Loucy (cell line): ENCODE measurements around the gene COG3.
A peak's percentile ranks its signal among the peaks of the same experiment; 100 is the strongest.

ENCODE experiments used
- H2AFZ ChIP-seq: fragments of 200-600 bp; sonication (generic); 2 replicates; pipeline ENCODE4 v1.6.0; 2016; ENCODE audit warnings: antibody characterized with exemption, mild to moderate bottlenecking, low read length, moderate library complexity
- H3F3A ChIP-seq: fragments of 200-600 bp; 2 replicates; pipeline ENCODE4 v1.6.0; 2016; ENCODE audit warnings: antibody characterized with exemption, low read depth, mild to moderate bottlenecking
- H3K27me3 ChIP-seq: fragments of 200-600 bp; sonication (generic); 2 replicates; pipeline ENCODE4 v1.6.1; 2014; ENCODE audit warnings: low read length, mild to moderate bottlenecking; ENCODE audit not compliant: insufficient read depth, poor library complexity, severe bottlenecking
- H3K36me3 ChIP-seq: fragments of 200-600 bp; sonication (generic); 2 replicates; pipeline ENCODE4 v1.6.1; 2016; ENCODE audit warnings: low read length; ENCODE audit not compliant: insufficient read depth
- H3K4me1 ChIP-seq: fragments of 200-600 bp; sonication (generic); 2 replicates; pipeline ENCODE4 v1.5.1; 2014; ENCODE audit warnings: low read length, mild to moderate bottlenecking; ENCODE audit not compliant: insufficient read depth, poor library complexity, severe bottlenecking
- H3K4me2 ChIP-seq: fragments of 200-600 bp; sonication (generic); 2 replicates; pipeline ENCODE4 v1.6.0; 2014; ENCODE audit warnings: antibody characterized with exemption, low read length, low read depth, mild to moderate bottlenecking; ENCODE audit not compliant: poor library complexity, severe bottlenecking
- H3K4me3 ChIP-seq: fragments of 200-600 bp; sonication (generic); 2 replicates; pipeline ENCODE4 v1.5.1; 2014; ENCODE audit warnings: low read length, mild to moderate bottlenecking, mixed read lengths; ENCODE audit not compliant: poor library complexity, severe bottlenecking
- H3K79me2 ChIP-seq: fragments of 200-600 bp; sonication (generic); 2 replicates; pipeline ENCODE4 v1.6.1; 2014; ENCODE audit warnings: low read length; ENCODE audit not compliant: insufficient read depth
- H3K9ac ChIP-seq: fragments of 200-600 bp; sonication (generic); 2 replicates; pipeline ENCODE4 v1.6.0; 2014; ENCODE audit warnings: mild to moderate bottlenecking, low read depth, low read length, moderate library complexity; ENCODE audit not compliant: poor library complexity, severe bottlenecking
- H3K9me2 ChIP-seq: fragments of 200-600 bp; sonication (generic); replicated peaks from 2 replicates; pipeline ENCODE4 v1.6.1; 2016; ENCODE audit warnings: low read depth, low read length, mixed read lengths
- H3K9me3 ChIP-seq: fragments of 200-600 bp; sonication (generic); 2 replicates; pipeline ENCODE4 v1.6.1; 2014; ENCODE audit warnings: mild to moderate bottlenecking, antibody characterized with exemption, low read length, low read depth; ENCODE audit not compliant: insufficient read depth
- H4K20me1 ChIP-seq: fragments of 200-600 bp; sonication (generic); 2 replicates; pipeline ENCODE4 v1.6.0; 2014; ENCODE audit warnings: antibody characterized with exemption, low read length, mild to moderate bottlenecking; ENCODE audit not compliant: insufficient read depth, poor library complexity, severe bottlenecking
- EZH2phosphoT487 ChIP-seq: fragments of 200-600 bp; IDR thresholded peaks from 2 replicates; pipeline ENCODE4 v1.6.1; 2018; ENCODE audit warnings: antibody characterized with exemption, mild to moderate bottlenecking, moderate library complexity, borderline replicate concordance
- TF ChIP-seq, protein P1 (sequence below): fragments of 200-600 bp; sonication (generic); conservative IDR thresholded peaks from 2 replicates; pipeline ENCODE4 v1.5.1; 2014; ENCODE audit warnings: mild to moderate bottlenecking, antibody characterized with exemption, low read length

Gene COG3

DNA sequence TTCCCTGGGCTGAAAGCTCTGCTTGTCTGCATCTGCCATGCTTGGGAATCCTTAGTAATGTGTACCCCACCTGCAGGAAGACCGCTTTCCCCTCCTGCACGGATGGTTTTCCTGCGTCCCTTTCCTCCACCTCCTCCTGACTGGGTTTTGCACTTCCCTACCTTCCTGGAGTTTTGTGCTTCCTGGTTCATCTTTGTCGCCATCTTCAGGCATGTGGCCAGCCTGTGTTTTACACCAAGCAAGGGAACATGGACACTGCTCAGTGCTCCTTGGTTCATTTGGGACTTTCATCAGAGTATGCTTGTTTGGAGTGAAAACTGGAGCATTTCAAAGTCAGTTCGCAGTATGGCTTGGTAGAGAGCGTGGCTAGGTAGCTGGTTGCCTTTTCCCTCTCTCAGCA is 120.1 kb downstream of the COG3 start:
- no peak overlapping the region for H3K4me2 ChIP-seq
- no peaks in the 10 kb centered on the region for H4K20me1 ChIP-seq
- no peaks in the 10 kb centered on the region for H3K4me1 ChIP-seq
- no peaks in the 10 kb centered on the region for H3K27me3 ChIP-seq
- no peaks in the 10 kb centered on the region for H3K79me2 ChIP-seq
- H3K36me3 ChIP-seq: no peaks in the 10 kb centered on the region
- no peak for TF ChIP-seq EZH2phosphoT487
- TF ChIP-seq, protein P1, sequence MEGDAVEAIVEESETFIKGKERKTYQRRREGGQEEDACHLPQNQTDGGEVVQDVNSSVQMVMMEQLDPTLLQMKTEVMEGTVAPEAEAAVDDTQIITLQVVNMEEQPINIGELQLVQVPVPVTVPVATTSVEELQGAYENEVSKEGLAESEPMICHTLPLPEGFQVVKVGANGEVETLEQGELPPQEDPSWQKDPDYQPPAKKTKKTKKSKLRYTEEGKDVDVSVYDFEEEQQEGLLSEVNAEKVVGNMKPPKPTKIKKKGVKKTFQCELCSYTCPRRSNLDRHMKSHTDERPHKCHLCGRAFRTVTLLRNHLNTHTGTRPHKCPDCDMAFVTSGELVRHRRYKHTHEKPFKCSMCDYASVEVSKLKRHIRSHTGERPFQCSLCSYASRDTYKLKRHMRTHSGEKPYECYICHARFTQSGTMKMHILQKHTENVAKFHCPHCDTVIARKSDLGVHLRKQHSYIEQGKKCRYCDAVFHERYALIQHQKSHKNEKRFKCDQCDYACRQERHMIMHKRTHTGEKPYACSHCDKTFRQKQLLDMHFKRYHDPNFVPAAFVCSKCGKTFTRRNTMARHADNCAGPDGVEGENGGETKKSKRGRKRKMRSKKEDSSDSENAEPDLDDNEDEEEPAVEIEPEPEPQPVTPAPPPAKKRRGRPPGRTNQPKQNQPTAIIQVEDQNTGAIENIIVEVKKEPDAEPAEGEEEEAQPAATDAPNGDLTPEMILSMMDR: peak; percentile 32
- H3F3A ChIP-seq: no peaks in the 10 kb centered on the region
- H3K9ac ChIP-seq: no peak overlapping the region
- no peaks in the 10 kb centered on the region for H3K9me3 ChIP-seq
- H3K4me3 ChIP-seq: no peak overlapping the region
- H2AFZ ChIP-seq: peak overlapping the region; percentile 78
- H3K9me2 ChIP-seq: no peaks in the 10 kb centered on the region
